ENCODE data around the gene SIN3A. TPM values are rescaled to one million over a fixed set of nuclear protein-coding genes. Genes with fewer than 3 reads are reported as not detected.

SIN3A gene
- total and polyA plus RNA-seq, 2 donors (not counting 1 experiment from before 2014, with no cell fraction given) = 32.0 to 153 TPM

DNA sequence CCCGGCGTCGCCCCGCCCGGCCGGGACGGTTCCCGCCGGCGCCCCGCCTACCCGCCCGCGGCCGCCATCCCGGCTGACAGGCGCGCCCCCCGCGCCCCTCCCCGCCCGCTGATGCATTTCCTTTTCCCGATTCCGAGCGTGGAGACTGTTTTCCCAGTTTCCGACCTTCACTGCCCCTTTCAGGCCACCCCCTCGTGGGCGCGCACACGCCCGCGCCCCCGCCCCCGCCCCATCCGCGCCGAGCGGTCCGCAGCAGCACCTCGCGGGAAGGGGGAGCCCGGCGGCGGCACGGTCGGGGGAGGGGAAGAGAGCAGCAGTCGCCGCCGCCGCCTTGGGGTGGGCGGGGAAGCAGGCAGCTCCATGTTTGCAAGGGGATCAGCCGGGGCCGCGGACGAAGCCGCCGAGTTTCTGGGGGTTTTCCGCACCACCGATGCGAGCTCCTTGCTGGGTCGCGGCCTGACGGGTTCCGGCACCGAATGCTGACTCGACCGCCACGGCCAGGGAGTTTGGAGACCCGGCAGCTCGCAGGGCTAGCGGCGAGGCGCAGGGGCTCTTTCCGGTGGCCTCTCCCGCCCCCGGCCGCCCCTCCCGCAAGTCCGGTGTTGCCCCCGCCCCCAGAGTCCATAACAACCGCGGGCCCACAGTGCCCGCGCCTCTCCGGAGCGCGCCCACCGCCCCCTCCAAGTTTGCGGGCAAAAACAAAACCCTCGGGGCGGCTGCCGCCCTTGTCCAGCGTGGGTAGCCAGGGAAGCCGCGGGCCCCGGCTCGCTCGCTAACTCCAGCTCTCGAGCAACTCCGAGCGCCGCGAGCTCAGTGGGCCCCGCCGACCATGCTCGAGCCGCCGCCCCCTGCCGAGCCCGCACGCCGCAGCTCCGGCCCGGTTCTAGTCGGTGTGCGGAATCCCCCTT lies 3.2 kb upstream of the SIN3A start:
- peak overlapping the region; percentile 90 to 95 for H3K27ac ChIP-seq (ENCODE audit: low read length in 2 of 2)
- TF ChIP-seq EZH2 (IDR thresholded peaks at IDR 0.05; ENCODE audit: borderline replicate concordance, insufficient read depth, low read depth, low read length, poor library complexity, severe bottlenecking) (no peak), CTCF (IDR thresholded peaks at IDR 0.05) (no peak)
- POLR2A ChIA-PET = interaction anchor here (0.5 to 6.4 kb wide), 15 partner anchors 9 to 679 kb away, joined by 3 to 62 read pairs (median 4); partner anchors contain the start of genes IMP3, MAN2C1, PTPN9 and SNUPN
- ATAC-seq (ENCODE audit: low read depth) = no peak
- WGBS (ENCODE audit: insufficient coverage) = under 1% methylated on average over 107 of the region's 116 CpGs
- H2AFZ ChIP-seq (ENCODE audit: insufficient read depth, low read depth, low read length, poor library complexity, severe bottlenecking) = peak overlapping the region; percentile 92
- no peaks in the 10 kb centered on the region for H3K27me3 ChIP-seq (replicated peaks in 1 of 4; ENCODE audit: control extremely low read depth in 1 of 4, control insufficient read depth in 3 of 4, insufficient read depth in 4 of 4, low read length in 3 of 4)
- peaks cover 35% of the 10 kb centered on the region for H3K4me1 Mint-ChIP-seq
- CTCF ChIA-PET = interaction anchor here (1.0 to 6.5 kb wide), 6 partner anchors 38 to 677 kb away, joined by 3 to 51 read pairs (median 5); partner anchors contain the start of genes MAN2C1, NEIL1, PTPN9 and SNUPN
- H3K27me3 Mint-ChIP-seq = no peaks in the 10 kb centered on the region
- intact Hi-C loops (cut with micrococcal nuclease) = loop anchor here (1.0 to 10.0 kb wide), 11 partner anchors 124 to 837 kb away; partner anchors contain the start of genes C15orf39, CLK3, COX5A and FBXO22
- peak overlapping the region; percentile 94 for H3K27ac Mint-ChIP-seq
- peak overlapping the region; percentile 96 for H3K9ac ChIP-seq (ENCODE audit: low read length)
- H3K4me3 ChIP-seq (ENCODE audit: control extremely low read depth in 1 of 5, extremely low read depth in 1 of 5, insufficient read depth in 1 of 5, low read depth in 2 of 5, low read length in 4 of 5) = peak overlapping the region; percentile 31 to 99 (median 97)
- no peaks in the 10 kb centered on the region for H3K36me3 ChIP-seq (replicated peaks in 1 of 2; ENCODE audit: control extremely low read depth in 1 of 2, control insufficient read depth in 1 of 2, extremely low read depth in 1 of 2, insufficient read depth in 2 of 2, low read length in 1 of 2)
- H3K9me3 Mint-ChIP-seq (ENCODE audit: insufficient read depth) = no peaks in the 10 kb centered on the region
- peak; percentile 90 for DNase-seq
- peak overlapping the region; percentile 93 for H3K4me3 Mint-ChIP-seq
- peak overlapping the region; percentile 91 for H3K4me2 ChIP-seq (replicated peaks; ENCODE audit: low read depth, low read length, poor library complexity, severe bottlenecking)
- H3K9me3 ChIP-seq (ENCODE audit: control extremely low read depth in 1 of 3, control insufficient read depth in 2 of 3, insufficient read depth in 1 of 3, low read length in 2 of 3) = no peaks in the 10 kb centered on the region
- H4K20me1 ChIP-seq (ENCODE audit: control insufficient read depth, insufficient read depth, low read length, poor library complexity, severe bottlenecking) = peaks cover 14% of the 10 kb centered on the region
- H3K4me1 ChIP-seq (ENCODE audit: control insufficient read depth in 2 of 2, insufficient read depth in 2 of 2, low read length in 2 of 2) = peaks cover 15 to 33% of the 10 kb centered on the region in 2 donors
- H3K79me2 ChIP-seq (ENCODE audit: control insufficient read depth, insufficient read depth, low read length) = peaks cover 10% of the 10 kb centered on the region
